IgD-negative memory B cell (primary cell): ENCODE data around the gene CDSN. TPM values are rescaled to one million over a fixed set of nuclear protein-coding genes. Genes with fewer than 3 reads are reported as not detected.

Source experiments
- H3K27ac Mint-ChIP-seq, 3 donors: one replicate each; pipeline ENCODE4 v1.8.0; 2020 to 2022; ENCODE audit warnings: mild to moderate bottlenecking in 3 of 3, mixed read lengths in 3 of 3, moderate library complexity in 1 of 3
- H3K27me3 Mint-ChIP-seq: one replicate; pipeline ENCODE4 v1.8.0; 2021; ENCODE audit warnings: mixed read lengths
- H3K36me3 Mint-ChIP-seq: one replicate; pipeline ENCODE4 v1.8.0; 2020; ENCODE audit warnings: mild to moderate bottlenecking, mixed read lengths
- H3K4me1 Mint-ChIP-seq, 3 donors: one replicate each; pipeline ENCODE4 v1.8.0; 2020 to 2022; ENCODE audit warnings: mixed read lengths in 3 of 3, mild to moderate bottlenecking in 1 of 3
- H3K4me3 Mint-ChIP-seq, 4 donors: one replicate each; pipeline ENCODE4 v1.8.0; 2020 to 2022; ENCODE audit warnings: mild to moderate bottlenecking in 4 of 4, mixed read lengths in 4 of 4, moderate library complexity in 3 of 4
- H3K9me3 Mint-ChIP-seq, 3 donors: one replicate each; pipeline ENCODE4 v1.8.0; 2020 to 2021; ENCODE audit warnings: mixed read lengths in 3 of 3, mild to moderate bottlenecking in 1 of 3
- polyA plus RNA-seq: library from polyadenylated mRNA; unstranded; fragments of 300-500 nt; fragmentation: Illumina TruSeq; gene quantifications from one replicate; pipeline ENCODE4 v1.2.3, GENCODE V29; 2021

CDSN gene
- polyA plus RNA-seq, 1 donor from 2014 or later: not detected

- Mint-ChIP-seq H3K9me3 (no peaks in the 10 kb centered on the region), H3K4me3 (no peak overlapping the region), H3K36me3 (no peaks in the 10 kb centered on the region), H3K27ac (no peak overlapping the region), H3K4me1 (peaks cover 0 to 7% (median 0%) of the 10 kb centered on the region in 3 donors), H3K27me3 (peaks cover 28% of the 10 kb centered on the region)
Measured at GRCh38 chr6:31114970-31115849, 5.0 kb downstream of the CDSN start.

- no peaks in the 10 kb centered on the region for H3K36me3 Mint-ChIP-seq
- peaks cover 28% of the 10 kb centered on the region for H3K27me3 Mint-ChIP-seq
- no peak within 1 kb of the TSS for H3K4me3 Mint-ChIP-seq
- H3K27ac Mint-ChIP-seq: no peak within 1 kb of the TSS
- H3K4me1 Mint-ChIP-seq: peaks cover 0 to 7% (median 0%) of the 10 kb centered on the region in 3 donors
- no peaks in the 10 kb centered on the region for H3K9me3 Mint-ChIP-seq
Measured at GRCh38 chr6:31114541-31114878, 5.7 kb downstream of the CDSN start, which contains the start of gene PSORS1C1. PSORS1C1 (plus strand) TSS chr6:31114800; CDS start chr6:31129633, 14,833 bp downstream.

- Mint-ChIP-seq H3K4me1 (peaks cover 0 to 7% (median 0%) of the 10 kb centered on the region in 3 donors), H3K27me3 (peaks cover 29% of the 10 kb centered on the region), H3K36me3 (no peaks in the 10 kb centered on the region), H3K4me3 (no peak overlapping the region), H3K9me3 (no peaks in the 10 kb centered on the region), H3K27ac (no peak overlapping the region)
Measured at GRCh38 chr6:31113861-31114540, 6.2 kb downstream of the CDSN start.

DNA sequence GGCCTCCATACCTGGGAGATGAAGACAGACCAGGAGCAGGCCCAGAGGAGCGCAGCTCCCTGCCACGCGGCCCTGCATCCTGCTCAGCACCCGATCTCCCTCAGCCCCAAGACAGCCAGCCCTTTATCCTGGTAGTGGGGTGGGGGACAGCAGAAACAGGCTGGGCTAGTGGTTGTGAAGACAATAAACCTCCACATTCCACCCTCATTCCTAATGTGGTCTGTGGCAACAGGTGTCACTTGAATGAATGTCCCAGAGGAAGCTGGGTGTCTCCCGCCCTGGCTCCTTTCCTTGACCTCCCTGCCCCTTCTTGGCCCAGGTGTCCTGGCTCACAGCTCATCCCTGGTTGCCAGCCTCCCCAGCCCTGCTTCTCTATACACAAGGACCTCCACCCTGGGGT is 7.8 kb downstream of the CDSN start, which contains the start of gene C6orf15:
TSS of gene C6orf15 (minus strand) at position 98 of the 400 bp plus-strand sequence. CDS start at position 78, 20 bp downstream.
- H3K4me1 Mint-ChIP-seq: peaks cover 0 to 7% (median 0%) of the 10 kb centered on the region in 3 donors
- no peak within 1 kb of the TSS for H3K27ac Mint-ChIP-seq
- no peak within 1 kb of the TSS for H3K4me3 Mint-ChIP-seq
- H3K9me3 Mint-ChIP-seq: no peaks in the 10 kb centered on the region
- H3K36me3 Mint-ChIP-seq: no peaks in the 10 kb centered on the region
- H3K27me3 Mint-ChIP-seq: peaks cover 27% of the 10 kb centered on the region

GRCh38 chr6:31111712-31112111 is 8.5 kb downstream of the CDSN start:
- no peak overlapping the region for H3K4me3 Mint-ChIP-seq
- H3K36me3 Mint-ChIP-seq: no peaks in the 10 kb centered on the region
- no peaks in the 10 kb centered on the region for H3K9me3 Mint-ChIP-seq
- H3K27ac Mint-ChIP-seq: no peak overlapping the region
- H3K4me1 Mint-ChIP-seq: peaks cover 0 to 7% (median 0%) of the 10 kb centered on the region in 3 donors
- peaks cover 27% of the 10 kb centered on the region for H3K27me3 Mint-ChIP-seq

- Mint-ChIP-seq H3K36me3 (no peaks in the 10 kb centered on the region), H3K4me1 (peaks cover 0 to 7% (median 1%) of the 10 kb centered on the region in 3 donors), H3K27me3 (peaks cover 24% of the 10 kb centered on the region), H3K9me3 (no peaks in the 10 kb centered on the region), H3K27ac (no peak overlapping the region), H3K4me3 (no peak overlapping the region)
Measured at GRCh38 chr6:31110825-31111582, 9.2 kb downstream of the CDSN start.

GRCh38 chr6:31107052-31107451 is 13.2 kb downstream of the CDSN start:
- no peaks in the 10 kb centered on the region for H3K36me3 Mint-ChIP-seq
- no peak overlapping the region for H3K27ac Mint-ChIP-seq
- H3K4me1 Mint-ChIP-seq: peaks cover 0 to 4% (median 2%) of the 10 kb centered on the region in 3 donors
- H3K27me3 Mint-ChIP-seq: peaks cover 15% of the 10 kb centered on the region
- no peak overlapping the region for H3K4me3 Mint-ChIP-seq
- no peaks in the 10 kb centered on the region for H3K9me3 Mint-ChIP-seq

- Mint-ChIP-seq H3K36me3 (no peaks in the 10 kb centered on the region), H3K9me3 (peaks cover 0 to 2% (median 0%) of the 10 kb centered on the region in 3 donors), H3K27me3 (peaks cover 4% of the 10 kb centered on the region), H3K4me1 (peaks cover 0 to 4% (median 2%) of the 10 kb centered on the region in 3 donors), H3K4me3 (no peak overlapping the region), H3K27ac (no peak overlapping the region)
Measured at GRCh38 chr6:31103136-31103535, 17.1 kb downstream of the CDSN start.

DNA sequence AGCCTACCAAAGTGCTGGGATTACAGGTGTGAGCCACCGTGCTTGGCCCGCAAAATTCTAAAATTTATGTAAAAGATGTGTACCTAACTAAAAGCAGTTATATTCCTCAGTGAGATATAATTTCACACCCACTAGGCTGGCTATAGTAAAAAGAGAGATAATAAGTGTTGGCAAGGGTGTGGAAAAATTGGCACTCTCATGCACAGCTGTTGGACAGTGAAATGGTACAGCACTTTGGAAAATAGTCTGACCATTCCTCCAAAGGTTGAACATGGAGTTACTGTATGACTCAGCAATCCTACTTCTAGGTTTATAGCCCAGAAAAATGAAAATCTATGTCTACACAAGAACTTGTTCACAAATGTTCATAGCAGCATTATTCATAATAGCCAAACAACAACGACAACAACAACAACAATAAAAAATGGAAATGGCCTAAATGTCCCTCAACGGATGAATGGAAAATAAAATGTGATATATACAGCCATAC is 21.8 kb downstream of the CDSN start:
- Mint-ChIP-seq H3K36me3 (no peaks in the 10 kb centered on the region), H3K27me3 (peaks cover 1% of the 10 kb centered on the region), H3K27ac (no peak overlapping the region), H3K9me3 (peaks cover 0 to 2% (median 0%) of the 10 kb centered on the region in 3 donors), H3K4me1 (peaks cover 12 to 23% (median 20%) of the 10 kb centered on the region in 3 donors), H3K4me3 (no peak overlapping the region)

DNA sequence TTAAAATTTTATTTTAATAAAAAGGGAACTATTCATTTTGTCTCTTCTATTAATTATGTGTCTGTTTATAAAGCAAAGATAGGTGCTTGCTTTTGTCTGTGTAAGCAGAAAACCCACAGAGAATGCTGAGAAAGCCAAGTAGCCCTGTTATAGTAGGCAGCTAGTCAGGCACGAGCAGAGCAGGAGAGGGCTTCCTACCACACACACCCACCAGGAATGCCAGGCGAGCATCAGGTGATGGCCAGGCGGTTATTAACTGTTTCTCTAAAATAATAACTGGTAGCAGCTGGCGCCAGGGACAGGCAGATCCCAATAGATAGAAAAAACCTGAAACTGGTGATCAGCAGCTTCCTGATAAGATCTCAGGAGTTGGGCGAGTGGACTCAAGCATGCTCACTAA is 23.6 kb downstream of the CDSN start:
- Mint-ChIP-seq H3K27ac (no peak overlapping the region), H3K4me1 (peaks cover 12 to 20% (median 19%) of the 10 kb centered on the region in 3 donors), H3K4me3 (no peak overlapping the region), H3K9me3 (peaks cover 0 to 2% (median 0%) of the 10 kb centered on the region in 3 donors), H3K36me3 (no peaks in the 10 kb centered on the region), H3K27me3 (peaks cover 1% of the 10 kb centered on the region)

- peaks cover 12 to 20% (median 19%) of the 10 kb centered on the region in 3 donors for H3K4me1 Mint-ChIP-seq
- peaks cover 1% of the 10 kb centered on the region for H3K27me3 Mint-ChIP-seq
- no peak overlapping the region for H3K27ac Mint-ChIP-seq
- H3K4me3 Mint-ChIP-seq: no peak overlapping the region
- H3K36me3 Mint-ChIP-seq: no peaks in the 10 kb centered on the region
- H3K9me3 Mint-ChIP-seq: peaks cover 0 to 2% (median 0%) of the 10 kb centered on the region in 3 donors
Measured at GRCh38 chr6:31096215-31096614, 24.0 kb downstream of the CDSN start.

GRCh38 chr6:31094389-31094881 is 25.8 kb downstream of the CDSN start:
- Mint-ChIP-seq H3K4me1 (peaks cover 12 to 20% (median 19%) of the 10 kb centered on the region in 3 donors), H3K4me3 (peak overlapping the region in 2 of 4 donors; percentile 79 to 84), H3K36me3 (no peaks in the 10 kb centered on the region), H3K9me3 (no peaks in the 10 kb centered on the region), H3K27ac (peak overlapping the region in 2 of 3 donors; percentile 55 to 84), H3K27me3 (peaks cover 1% of the 10 kb centered on the region)

- no peaks in the 10 kb centered on the region for H3K9me3 Mint-ChIP-seq
- peak overlapping the region in 2 of 3 donors; percentile 41 to 64 for H3K27ac Mint-ChIP-seq
- no peaks in the 10 kb centered on the region for H3K27me3 Mint-ChIP-seq
- no peaks in the 10 kb centered on the region for H3K36me3 Mint-ChIP-seq
- peaks cover 12 to 20% (median 19%) of the 10 kb centered on the region in 3 donors for H3K4me1 Mint-ChIP-seq
- no peak overlapping the region for H3K4me3 Mint-ChIP-seq
Measured at GRCh38 chr6:31092769-31093505, 27.3 kb downstream of the CDSN start.

DNA sequence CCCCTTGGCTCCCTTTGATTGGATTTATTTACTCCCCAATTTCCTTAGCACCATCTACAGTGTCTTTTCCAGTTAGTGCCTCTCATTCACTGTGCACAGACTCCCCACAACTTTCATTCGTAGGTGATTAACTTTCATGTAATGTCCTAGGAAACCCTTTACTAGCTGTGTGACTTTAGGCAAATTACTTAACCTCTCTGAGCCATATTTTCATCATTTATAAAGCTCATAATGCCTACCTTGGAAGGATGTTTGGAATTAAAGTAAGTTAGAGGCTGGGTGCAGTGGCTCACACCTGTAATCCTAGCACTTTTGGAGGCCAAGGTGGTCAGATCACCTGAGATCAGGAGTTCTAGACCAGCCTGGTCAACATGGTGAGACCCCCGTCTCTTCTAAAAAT is 28.0 kb downstream of the CDSN start:
- no peaks in the 10 kb centered on the region for H3K36me3 Mint-ChIP-seq
- H3K4me3 Mint-ChIP-seq: no peak overlapping the region
- no peaks in the 10 kb centered on the region for H3K9me3 Mint-ChIP-seq
- no peak overlapping the region for H3K27ac Mint-ChIP-seq
- no peaks in the 10 kb centered on the region for H3K27me3 Mint-ChIP-seq
- H3K4me1 Mint-ChIP-seq: peaks cover 16 to 20% (median 19%) of the 10 kb centered on the region in 3 donors
